Measurements from ENCODE around the gene ENO1.
"Not testable (repeated sequence)": the region's sequence is repeated elsewhere in the genome, so short reads cannot be mapped to it uniquely, and the experiment has no call there.

Gene ENO1

DNA sequence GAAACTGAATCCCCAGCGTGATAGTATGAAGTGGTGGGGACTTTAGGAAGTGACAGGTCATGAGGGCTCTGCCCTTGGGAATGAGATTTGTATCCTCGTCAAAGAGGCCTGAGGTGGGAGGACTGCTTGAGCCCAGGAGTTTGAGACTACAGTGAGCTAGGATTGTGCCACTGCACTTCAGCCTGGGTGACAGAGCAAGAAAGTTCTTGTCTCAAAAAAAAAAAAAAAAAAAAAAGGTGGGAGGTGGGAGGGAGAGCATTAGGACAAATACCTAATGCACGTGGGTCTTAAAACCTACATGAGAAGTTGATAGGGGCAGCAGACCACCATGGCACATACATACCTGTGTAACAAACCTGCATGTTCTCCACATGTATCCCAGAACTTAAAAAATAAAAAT is 37.1 kb downstream of the ENO1 start:
- DNase-seq, result no peak

DNA sequence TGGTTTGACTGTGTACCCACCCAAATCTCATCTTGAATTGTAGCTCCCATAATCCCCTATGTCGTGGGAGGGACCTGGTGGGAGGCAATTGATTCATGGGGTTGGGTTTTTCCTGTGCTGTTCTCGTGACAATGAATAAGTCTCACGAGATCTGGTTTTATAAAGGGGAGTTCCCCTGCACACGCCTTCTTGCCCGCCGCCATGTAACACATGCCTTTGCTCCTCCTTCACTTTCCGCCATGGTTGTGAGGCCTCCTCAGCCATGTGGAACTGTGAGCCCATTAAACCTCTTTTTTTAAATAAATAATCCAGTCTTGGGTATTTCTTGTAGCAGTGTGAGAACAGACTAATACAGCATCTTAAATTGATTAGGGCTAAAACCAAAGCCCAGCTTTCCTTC is 38.5 kb downstream of the ENO1 start:
- DNase-seq, result no peak

- no peak for DNase-seq
These were observed 42.4 kb downstream of the ENO1 start for GRCh38 chr1:8835941-8836643.

GRCh38 chr1:8831340-8831739 is 47.1 kb downstream of the ENO1 start:
- DNase-seq, result no peak

GRCh38 chr1:8830732-8831131 is 47.8 kb downstream of the ENO1 start:
- not testable (repeated sequence) for DNase-seq

DNA sequence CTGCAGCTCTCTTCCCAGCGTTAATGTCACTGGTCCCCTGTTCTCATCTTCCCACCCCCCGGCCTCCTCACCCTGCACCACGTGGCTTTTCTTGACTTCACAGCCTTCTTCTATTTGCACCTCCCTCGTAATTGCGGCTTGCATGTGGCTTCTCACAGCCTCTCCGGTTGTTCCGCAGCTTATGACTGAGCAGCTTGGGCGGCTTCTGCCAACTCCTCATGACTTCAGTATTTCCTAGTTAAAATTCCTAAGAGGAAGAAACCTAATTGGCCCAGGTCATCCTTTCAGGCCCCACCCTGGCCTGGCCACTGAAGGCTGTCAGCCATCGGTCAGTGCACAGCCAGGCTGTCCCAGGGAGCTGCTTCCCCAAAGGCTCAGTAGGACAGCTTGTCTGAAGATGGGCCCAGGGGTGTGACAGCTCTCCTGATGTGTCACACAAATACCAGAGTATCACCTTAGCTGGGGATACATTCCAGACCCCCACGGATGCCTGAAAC is 52.5 kb downstream of the ENO1 start:
- DNase-seq, result no peak

- DNase-seq, result no peak
These were observed 55.2 kb downstream of the ENO1 start for GRCh38 chr1:8823295-8823664.

DNA sequence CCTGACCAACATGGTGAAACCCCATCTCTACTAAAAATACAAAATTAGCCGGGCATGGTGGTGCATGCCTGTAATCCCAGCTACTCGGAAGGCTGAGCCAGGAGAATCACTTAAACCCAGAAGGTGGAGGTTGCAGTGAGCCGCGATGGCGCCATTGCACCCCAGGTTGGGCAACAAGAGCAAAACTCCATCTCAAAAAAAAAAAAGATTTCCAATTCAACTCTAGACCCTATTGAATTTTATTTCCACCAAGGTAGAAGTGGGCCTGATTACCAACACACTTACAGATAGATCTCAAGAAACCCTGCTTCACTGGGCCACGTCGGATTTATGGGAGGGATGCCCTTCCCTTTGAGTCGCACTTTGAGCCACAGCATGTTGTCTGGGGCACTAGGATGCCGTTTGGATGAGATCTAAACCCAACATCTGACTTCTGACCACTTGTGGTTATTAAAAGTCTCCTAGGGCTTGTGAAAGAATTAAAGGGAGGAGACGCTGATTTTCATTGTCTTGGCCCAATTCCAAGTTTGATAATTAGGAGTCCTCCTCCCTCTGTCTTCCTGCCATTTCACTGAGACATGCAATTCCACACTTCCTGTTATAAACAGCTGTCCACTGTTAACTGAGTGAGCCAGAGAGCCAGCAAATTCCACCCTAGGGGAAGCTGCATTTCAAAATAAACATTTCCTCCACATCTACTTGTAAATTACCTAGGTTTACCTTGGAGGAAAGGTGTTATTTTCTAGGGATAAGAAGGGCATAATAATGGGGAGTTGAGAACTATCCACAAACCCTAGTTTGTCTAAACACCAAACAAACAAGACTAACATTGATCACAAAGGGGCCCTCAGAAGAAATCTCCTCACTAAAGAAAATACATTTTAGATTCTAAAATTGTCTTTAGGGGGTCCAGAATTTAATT is 55.9 kb downstream of the ENO1 start:
- no peak for DNase-seq

- no peak for DNase-seq
These were observed 57.4 kb downstream of the ENO1 start for GRCh38 chr1:8821084-8821483.

GRCh38 chr1:8818789-8819188 is 59.7 kb downstream of the ENO1 start:
- not testable (repeated sequence) for DNase-seq

DNA sequence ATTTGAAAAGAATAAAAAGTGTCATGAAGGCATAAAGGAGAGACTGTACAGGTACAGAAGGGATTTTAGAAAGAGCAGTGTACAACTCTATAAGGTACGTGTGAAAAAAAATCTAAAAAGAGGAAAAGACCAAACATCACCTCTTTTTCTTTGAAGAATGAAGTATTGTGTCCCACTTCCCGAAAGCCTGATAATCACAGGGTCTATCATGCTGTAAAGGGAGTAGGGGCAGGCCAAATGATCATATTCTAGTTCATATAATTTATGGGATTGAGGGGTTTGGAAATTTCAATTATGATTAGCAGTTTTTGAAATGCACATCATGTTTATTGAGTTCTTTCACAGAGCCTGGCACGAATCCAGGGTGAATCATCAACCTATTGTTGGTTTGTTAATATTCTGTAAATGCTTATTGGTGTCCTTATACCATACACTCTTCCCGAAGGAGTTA is 60.1 kb downstream of the ENO1 start:
- no peak for DNase-seq

DNA sequence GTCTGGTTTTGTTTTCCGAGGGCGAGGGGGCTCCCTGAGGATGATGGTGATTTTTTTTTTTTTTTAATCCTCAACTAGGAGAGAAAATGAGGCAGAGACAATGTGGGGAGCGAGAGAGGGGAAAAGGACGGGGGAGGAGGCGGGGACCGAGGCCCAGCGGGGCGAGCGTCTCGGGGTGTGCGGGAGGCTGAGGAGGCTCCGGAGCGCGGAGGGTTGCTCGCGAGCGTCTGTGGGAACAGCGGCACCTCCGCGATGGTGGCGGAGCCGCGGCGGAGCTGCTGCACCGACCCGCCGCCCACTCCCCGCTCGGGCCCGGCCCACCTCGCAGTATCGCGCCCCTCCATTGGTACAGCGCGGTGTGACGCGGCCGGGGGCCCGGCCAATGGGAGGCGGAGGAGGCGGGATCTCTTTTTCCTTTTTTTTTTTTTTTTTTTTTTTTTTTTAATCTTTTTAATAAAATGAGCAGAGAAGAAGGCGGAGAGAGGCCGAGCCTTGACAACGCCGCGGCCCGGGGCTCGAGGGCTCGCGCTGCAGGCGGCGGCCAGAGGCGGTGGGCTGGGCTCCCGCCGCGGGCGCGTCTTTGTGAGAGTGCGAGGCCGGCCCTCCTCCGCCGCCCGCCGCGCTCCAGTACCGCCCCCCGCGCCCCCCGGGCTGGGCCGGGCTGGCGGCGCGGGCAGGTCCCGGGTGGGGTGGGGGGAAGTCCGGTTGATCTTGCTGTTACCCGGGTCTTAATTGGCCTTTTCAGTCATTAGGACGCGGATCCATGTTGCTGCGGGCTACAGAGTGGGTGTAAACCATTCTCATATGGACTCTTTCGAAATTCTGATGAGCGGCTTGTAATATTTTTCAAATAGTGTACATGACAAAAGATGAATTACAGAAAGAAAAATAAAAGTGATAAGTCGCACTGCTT is 60.8 kb downstream of the ENO1 start, which contains the start of gene RERE:
Gene RERE, minus strand, starts transcription at position 229 of the 913 bp plus-strand sequence.
- DNase-seq, result peak; percentile 94

DNA sequence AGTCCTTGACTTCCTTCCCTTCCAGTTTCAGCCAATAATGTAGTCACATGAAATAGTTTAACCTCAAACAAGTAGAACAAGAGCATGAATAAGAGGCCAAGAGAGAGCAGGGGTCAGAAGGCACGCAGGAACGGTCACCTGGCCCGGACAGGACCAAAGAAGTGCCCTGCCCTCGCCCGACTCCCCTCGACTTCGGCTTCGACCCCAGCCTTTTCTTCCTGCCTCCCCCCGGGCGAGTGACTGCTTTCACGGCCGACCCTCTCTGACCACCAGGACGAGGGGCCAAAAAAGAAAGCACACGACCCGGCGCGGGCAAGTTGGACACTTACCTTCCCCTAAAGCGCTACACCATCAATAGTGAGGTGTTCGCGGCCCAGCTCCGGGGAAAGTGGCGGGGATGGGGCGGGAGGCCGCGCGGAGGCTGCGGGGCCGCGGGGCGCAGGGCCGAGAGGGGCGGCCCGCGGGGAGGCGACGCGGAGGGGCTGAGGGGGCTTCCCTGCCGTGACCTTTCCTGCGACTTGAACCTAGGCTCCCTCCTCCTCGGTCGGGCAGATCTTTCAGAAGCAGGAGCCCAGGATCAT is 61.6 kb downstream of the ENO1 start:
- peak; percentile 20 for DNase-seq

DNA sequence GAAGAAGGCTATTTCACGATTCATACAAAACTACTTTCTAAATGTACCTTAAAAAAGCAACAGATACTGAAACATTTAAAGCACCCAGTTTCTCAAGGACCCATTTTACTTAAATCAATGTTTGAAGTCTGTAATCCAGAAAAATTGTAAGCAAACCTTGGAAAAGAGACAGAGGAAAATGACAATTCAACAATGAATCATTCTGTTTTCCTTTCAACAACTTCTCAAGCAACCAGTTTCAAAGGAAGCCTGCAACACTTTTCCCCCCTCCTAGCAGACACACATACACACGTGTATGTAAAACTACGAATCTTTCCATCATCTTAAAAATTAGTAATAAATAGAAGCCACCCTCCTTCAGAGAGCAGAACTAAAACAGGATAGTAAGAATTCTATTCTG is 62.2 kb downstream of the ENO1 start:
- DNase-seq, result no peak

DNA sequence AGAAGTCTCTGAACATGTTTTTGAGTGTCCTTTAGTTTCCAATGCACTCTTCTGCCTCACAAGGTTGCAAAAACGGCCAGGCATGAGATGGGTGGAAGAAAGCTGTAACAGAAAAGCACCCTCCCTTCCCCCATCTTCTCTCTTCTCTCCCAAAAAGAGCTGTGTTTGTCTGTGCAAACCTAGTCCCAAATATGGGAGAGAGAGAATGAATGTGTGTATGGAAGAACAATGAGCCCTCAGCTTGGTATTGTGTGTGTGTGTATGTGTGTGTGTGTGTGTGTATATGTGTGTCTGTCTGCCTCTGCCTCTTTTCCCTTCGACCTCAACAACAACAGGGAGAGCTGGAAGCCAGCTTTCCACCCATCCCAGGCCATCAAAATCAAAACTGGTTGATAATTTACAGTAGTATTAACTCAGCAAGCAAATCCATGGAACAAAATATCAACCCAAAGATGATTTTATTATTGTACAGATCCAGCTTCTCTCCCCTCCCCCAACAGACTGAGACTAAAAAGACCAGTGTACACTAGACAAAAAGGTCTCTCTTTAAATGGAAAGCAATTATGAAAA is 62.8 kb downstream of the ENO1 start:
- no peak for DNase-seq

DNA sequence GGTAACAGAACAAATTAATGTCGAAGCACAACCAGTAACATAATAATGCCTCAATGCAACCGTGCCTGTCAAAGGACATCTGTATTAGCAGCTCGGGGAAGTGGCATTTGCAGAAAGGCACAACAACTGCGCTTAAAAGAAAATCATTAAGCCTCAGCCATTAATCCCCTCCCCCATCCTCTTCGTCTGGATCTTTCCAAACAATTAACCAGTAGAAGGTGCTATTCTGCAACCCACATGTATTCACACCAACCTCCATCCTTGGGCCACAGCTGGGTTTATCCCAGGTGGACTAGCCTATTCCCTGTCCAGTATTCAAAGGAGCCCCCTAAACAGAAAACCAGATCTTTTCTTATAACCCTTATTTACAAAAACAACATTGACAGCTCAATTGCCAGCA is 63.6 kb downstream of the ENO1 start:
- DNase-seq, result no peak

DNA sequence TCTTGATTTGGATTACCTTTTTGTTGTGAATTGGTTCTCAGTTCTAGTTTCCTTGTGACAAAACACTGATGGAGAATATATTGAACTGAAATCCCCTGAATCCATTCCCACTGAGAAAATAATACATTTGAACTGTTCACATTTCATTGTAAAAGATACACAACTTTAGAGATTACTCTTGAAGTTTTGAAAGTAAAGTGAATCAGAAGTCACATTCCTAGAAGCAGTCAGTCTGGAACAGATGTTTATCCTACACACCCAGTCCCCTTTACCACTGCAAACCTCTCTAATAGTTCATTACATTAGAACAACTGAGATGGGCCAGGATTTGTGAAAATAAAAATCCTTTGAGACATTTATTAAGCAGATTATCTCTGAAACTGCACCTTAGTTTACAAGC is 64.5 kb downstream of the ENO1 start:
- DNase-seq, result no peak

DNA sequence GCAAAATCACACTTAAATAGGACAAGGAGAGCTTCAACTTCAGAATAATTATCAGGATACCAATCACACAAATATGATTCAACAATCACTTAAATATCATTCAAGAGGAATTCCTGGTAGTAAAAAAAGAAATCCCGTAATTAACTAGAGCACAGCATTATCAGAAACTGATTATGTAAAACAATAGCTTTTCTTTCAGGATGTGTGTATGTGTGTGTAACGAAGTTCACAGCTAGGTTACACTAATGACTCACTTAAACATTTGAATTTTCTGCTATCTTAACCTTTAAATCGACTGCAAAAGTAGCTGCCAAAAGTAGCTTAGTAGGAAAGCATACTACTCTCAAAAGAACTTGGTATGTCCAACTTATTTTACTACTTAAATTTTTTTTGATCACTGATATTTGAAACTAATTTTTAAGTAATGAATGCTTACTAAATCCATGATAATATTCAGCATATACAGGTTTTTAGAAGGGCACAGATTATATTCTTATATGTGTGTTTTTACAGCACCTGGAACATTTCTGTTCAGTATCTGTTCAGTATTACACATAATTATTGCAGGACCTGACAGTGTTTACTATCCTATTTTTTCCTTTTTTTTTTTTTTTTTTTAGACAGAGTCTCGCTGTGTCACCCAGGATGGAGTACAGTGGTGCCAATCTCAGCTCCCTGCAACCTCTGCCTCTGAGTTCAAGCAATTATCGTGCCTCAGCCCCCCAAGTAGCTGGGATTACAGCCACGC is 65.3 kb downstream of the ENO1 start:
- no peak for DNase-seq

GRCh38 chr1:8812081-8812480 is 66.4 kb downstream of the ENO1 start:
- DNase-seq, result no peak
